Spleen (tissue), 11 donors: Measurements from ENCODE around the gene SPATA25. TPM values are rescaled to one million over a fixed set of nuclear protein-coding genes. Genes with fewer than 3 reads are reported as not detected.
A peak's percentile ranks its signal among the peaks of the same experiment; 100 is the strongest.

Experiments
- DNase-seq: peaks from one replicate; pipeline ENCODE4 v3.0.0-alpha.2; 2020
- H3K27ac ChIP-seq, 8 donors: fragments of 200-600 bp; sonication (generic) in 7 of 8; 1 replicate in 4 of 8; 2 replicates in 4 of 8; pipeline versions ENCODE4 v1.5.0 to v1.8.0; 2016 to 2021; ENCODE audit warnings: inconsistent platforms in 4 of 8, mild to moderate bottlenecking in 4 of 8, moderate library complexity in 1 of 8
- H3K27me3 ChIP-seq, 7 donors: fragments of 200-600 bp; sonication (generic) in 6 of 7; replicated peaks in 1 of 7; 1 replicate in 4 of 7; 2 replicates in 3 of 7; pipeline versions ENCODE4 v1.5.0 to v1.8.0; 2016 to 2021; ENCODE audit warnings: inconsistent platforms in 3 of 7, mild to moderate bottlenecking in 1 of 7
- H3K36me3 ChIP-seq, 6 donors: fragments of 200-600 bp; sonication (generic) in 5 of 6; 1 replicate in 4 of 6; 2 replicates in 2 of 6; pipeline versions ENCODE4 v1.5.0 to v1.8.0; 2016 to 2021; ENCODE audit warnings: inconsistent platforms in 2 of 6
- H3K4me1 ChIP-seq, 6 donors: fragments of 200-600 bp; sonication (generic) in 5 of 6; 1 replicate in 3 of 6; 2 replicates in 3 of 6; pipeline versions ENCODE4 v1.5.0 to v1.8.0; 2016 to 2021; ENCODE audit warnings: inconsistent platforms in 3 of 6
- H3K4me3 ChIP-seq, 8 donors: fragments of 200-600 bp; sonication (generic) in 7 of 8; 1 replicate in 4 of 8; 2 replicates in 4 of 8; pipeline versions ENCODE4 v1.5.0 to v1.8.0; 2016 to 2021; ENCODE audit warnings: inconsistent platforms in 4 of 8, mild to moderate bottlenecking in 4 of 8, moderate library complexity in 2 of 8
- H3K9me3 ChIP-seq, 8 donors: fragments of 200-600 bp; sonication (generic) in 7 of 8; 1 replicate in 4 of 8; 2 replicates in 4 of 8; pipeline versions ENCODE4 v1.5.0 to v1.8.0; 2016 to 2021; ENCODE audit warnings: inconsistent platforms in 4 of 8
- POLR2A ChIP-seq, 3 donors: fragments of 450-650 bp; IDR thresholded peaks; one replicate each; pipeline ENCODE4 v1.5.1; 2017; ENCODE audit warnings: antibody characterized with exemption in 3 of 3, mild to moderate bottlenecking in 1 of 3
- POLR2AphosphoS5 ChIP-seq, 3 donors: sonication (generic); formaldehyde crosslinking; IDR thresholded peaks; one replicate each; pipeline ENCODE4 v1.5.1; 2017; ENCODE audit warnings: antibody characterized with exemption in 3 of 3
- WGBS, 5 donors: extraction: QIAGEN DNeasy Blood & Tissue Kit in 3 of 5; methylation state at CpG; one replicate each; pipeline versions ENCODE4 v1.1.5 to v1.1.7; 2013 to 2018; 5-methylcytosine and 5-hydroxymethylcytosine counted together
- intact Hi-C: fragments of 100-400 bp; cut with DNase I; formaldehyde crosslinking; loops from one replicate; pipeline ENCODE4 v1.15.0; 2023; ENCODE audit warnings: low total_unique reads
- polyA plus RNA-seq, 3 donors: library from polyadenylated mRNA; stranded (reverse); fragments of 200-250 nt; gene quantifications; one replicate each; pipeline ENCODE4 v1.2.1, GENCODE V29; 2013
- total RNA-seq, 7 donors: library from RNA; depleted of rRNA in 3 of 7; stranded (reverse); fragments of >200 nt in 3 of 7; fragmentation: NEBNext Ultra II Directional in 4 of 7; extraction: Animal tissue kit (Norgen Biotek cat#: 25700) in 4 of 7; gene quantifications; one replicate each; pipeline versions ENCODE4 v1.1.0 to v1.2.1, GENCODE V29; 2016 to 2021
- TF ChIP-seq, protein P1 (sequence below), 11 experiments: fragments of 200-600 bp in 7 of 11; fragments of 450-650 bp in 4 of 11; sonication (generic) in 4 of 11; IDR thresholded peaks in 8 of 11; conservative IDR thresholded peaks in 3 of 11; 1 replicate in 7 of 11; 2 replicates in 4 of 11; pipeline versions ENCODE4 v1.4.0 to v1.8.0; 2016 to 2021; ENCODE audit warnings: antibody characterized with exemption in 11 of 11, inconsistent platforms in 4 of 11, mild to moderate bottlenecking in 1 of 11
- donor health status: healthy with polysubstance abuse.
- donor health status: DM: no; HTN: no; CAD: no; lungs with moderate emphysema.
- donor health status: DM: no; HTN: no; CAD: no.
- donor health status: Bipolar disorder and iron deficiency.
- donor health status: healthy.
- donor health status: DM: no; HTN: no; CAD: no.
- donor health status: DM: yes; HTN: yes; CAD: no.

SPATA25 gene
- total and polyA plus RNA-seq, 10 donors, result 0.41 to 11.5 (median 3.0) TPM

GRCh38 chr20:45921337-45922189 lies 34.1 kb upstream of the SPATA25 start:
- no peaks in the 10 kb centered on the region for H3K9me3 ChIP-seq
- no peak for DNase-seq
- H3K27me3 ChIP-seq, result no peaks in the 10 kb centered on the region
- intact Hi-C loops, result no loop called here
- H3K4me1 ChIP-seq, result peaks cover 0 to 72% (median 41%) of the 10 kb centered on the region in 6 donors
- TF ChIP-seq POLR2A (IDR thresholded peaks at IDR 0.05) (no peak), POLR2AphosphoS5 (IDR thresholded peaks at IDR 0.05) (no peak)
- TF ChIP-seq, protein P1, sequence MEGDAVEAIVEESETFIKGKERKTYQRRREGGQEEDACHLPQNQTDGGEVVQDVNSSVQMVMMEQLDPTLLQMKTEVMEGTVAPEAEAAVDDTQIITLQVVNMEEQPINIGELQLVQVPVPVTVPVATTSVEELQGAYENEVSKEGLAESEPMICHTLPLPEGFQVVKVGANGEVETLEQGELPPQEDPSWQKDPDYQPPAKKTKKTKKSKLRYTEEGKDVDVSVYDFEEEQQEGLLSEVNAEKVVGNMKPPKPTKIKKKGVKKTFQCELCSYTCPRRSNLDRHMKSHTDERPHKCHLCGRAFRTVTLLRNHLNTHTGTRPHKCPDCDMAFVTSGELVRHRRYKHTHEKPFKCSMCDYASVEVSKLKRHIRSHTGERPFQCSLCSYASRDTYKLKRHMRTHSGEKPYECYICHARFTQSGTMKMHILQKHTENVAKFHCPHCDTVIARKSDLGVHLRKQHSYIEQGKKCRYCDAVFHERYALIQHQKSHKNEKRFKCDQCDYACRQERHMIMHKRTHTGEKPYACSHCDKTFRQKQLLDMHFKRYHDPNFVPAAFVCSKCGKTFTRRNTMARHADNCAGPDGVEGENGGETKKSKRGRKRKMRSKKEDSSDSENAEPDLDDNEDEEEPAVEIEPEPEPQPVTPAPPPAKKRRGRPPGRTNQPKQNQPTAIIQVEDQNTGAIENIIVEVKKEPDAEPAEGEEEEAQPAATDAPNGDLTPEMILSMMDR (IDR thresholded peaks at IDR 0.05 in 8 of 11, conservative IDR thresholded peaks at IDR 0.05 in 3 of 11), result no peak
- H3K27ac ChIP-seq, result no peak overlapping the region
- no peak overlapping the region for H3K4me3 ChIP-seq
- WGBS, 5 donors, result 81 to 90% (median 84%) methylated on average over 11 of the region's 11 CpGs
- H3K36me3 ChIP-seq, result no peaks in the 10 kb centered on the region

DNA sequence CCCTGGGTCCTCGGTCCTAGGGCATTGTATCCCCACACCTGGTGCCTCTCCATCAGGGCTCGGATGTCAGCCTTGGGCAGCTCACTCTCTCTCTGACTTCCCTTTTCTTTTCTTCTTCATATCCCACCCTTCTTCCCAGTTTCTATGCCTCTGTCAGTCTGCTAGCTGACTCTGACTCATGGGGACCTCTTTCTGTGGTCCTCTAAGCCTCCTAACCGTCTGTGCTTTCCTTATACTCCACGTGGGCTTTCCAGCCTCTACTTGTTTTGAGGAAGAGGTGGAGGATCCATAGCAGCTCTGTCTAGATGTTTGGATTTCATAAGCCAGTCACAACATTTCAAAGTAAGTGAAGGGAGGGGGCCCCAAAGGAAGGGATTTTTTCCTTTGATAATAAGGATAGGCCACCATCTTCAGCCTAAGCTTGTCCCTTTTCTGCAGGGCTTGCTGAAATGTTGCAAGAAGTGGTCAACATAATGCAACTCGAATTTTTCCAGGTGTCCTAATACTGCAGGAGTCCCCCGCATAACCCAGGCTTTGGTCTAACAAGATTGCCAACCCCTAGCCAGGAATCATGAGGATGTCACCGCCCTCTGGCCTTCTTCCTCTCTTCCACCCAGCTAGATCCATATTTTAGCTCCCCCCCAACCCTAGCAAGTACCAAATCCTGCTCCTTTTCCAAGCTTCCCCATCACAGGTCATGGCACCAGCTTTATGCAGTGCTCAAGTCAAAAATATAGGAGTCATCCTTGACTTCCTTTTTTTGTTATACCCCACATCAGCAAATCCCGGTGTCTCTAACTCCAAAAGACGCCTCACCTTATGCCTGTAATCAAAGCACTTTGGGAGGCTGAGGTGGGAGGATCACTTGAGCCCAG lies 33.3 kb upstream of the SPATA25 start:
- no peak for DNase-seq
- Histone ChIP-seq H3K27ac (peak overlapping the region in 6 of 8 donors; percentile 13 to 80 (median 32)), H3K36me3 (no peaks in the 10 kb centered on the region), H3K4me1 (peaks cover 0 to 72% (median 41%) of the 10 kb centered on the region in 6 donors), H3K27me3 (no peaks in the 10 kb centered on the region), H3K4me3 (no peak overlapping the region), H3K9me3 (no peaks in the 10 kb centered on the region)
- intact Hi-C loops, result no loop called here
- TF ChIP-seq, protein P1 (IDR thresholded peaks at IDR 0.05 in 8 of 11, conservative IDR thresholded peaks at IDR 0.05 in 3 of 11), result no peak
- no peak for TF ChIP-seq POLR2A (IDR thresholded peaks at IDR 0.05)
- TF ChIP-seq POLR2AphosphoS5 (IDR thresholded peaks at IDR 0.05), result no peak
- WGBS, 5 donors, result 62 to 80% (median 70%) methylated on average over 9 of the region's 9 CpGs

- Histone ChIP-seq H3K4me1 (peaks cover 0 to 71% (median 39%) of the 10 kb centered on the region in 6 donors), H3K4me3 (no peak overlapping the region)
- intact Hi-C loops, result no loop called here
These were observed 32.3 kb upstream of the SPATA25 start for GRCh38 chr20:45919542-45920399.

More at GRCh38 chr20:45919542-45920399, 32.3 kb upstream of the SPATA25 start:
- Histone ChIP-seq H3K27me3 (peaks cover 0 to 6% (median 0%) of the 10 kb centered on the region in 7 donors), H3K9me3 (no peaks in the 10 kb centered on the region), H3K27ac (peak overlapping the region in 6 of 8 donors; percentile 13 to 80 (median 47)), H3K36me3 (no peaks in the 10 kb centered on the region)
- WGBS, 5 donors, result 66 to 80% (median 72%) methylated on average over 11 of the region's 11 CpGs
- DNase-seq, result no peak
- TF ChIP-seq, protein P1 (IDR thresholded peaks at IDR 0.05 in 8 of 11, conservative IDR thresholded peaks at IDR 0.05 in 3 of 11), result no peak
- TF ChIP-seq POLR2AphosphoS5 (IDR thresholded peaks at IDR 0.05), result no peak
- no peak for TF ChIP-seq POLR2A (IDR thresholded peaks at IDR 0.05)
